ENCODE results near the gene PRKD1. TPM values are rescaled to one million over a fixed set of nuclear protein-coding genes. Genes with fewer than 3 reads are reported as not detected.
"Not testable (repeated sequence)": the region's sequence is repeated elsewhere in the genome, so short reads cannot be mapped to it uniquely, and the experiment has no call there.

PRKD1 gene
- total and polyA plus RNA-seq, 11 donors, result 0.99 to 8.8 (median 3.6) TPM

DNA sequence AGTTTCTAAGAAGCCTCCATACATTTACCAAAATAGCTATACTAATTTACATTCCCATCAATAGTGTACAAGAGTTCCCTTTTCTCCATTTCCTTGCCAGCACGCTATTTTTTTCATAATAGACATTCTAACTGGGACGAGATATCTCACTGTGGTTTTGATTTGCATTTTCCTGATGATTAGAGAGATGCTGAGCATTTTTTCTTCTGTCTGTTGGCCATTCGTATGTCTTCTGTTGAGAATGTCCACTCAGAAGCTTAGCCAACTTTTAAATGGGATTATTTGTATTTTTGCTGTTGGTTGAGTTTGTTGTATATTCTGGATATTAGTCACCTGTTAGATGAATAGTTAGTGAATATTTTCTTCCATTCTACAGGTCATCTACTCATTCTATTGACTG is 144.1 kb downstream of the PRKD1 start:
- H3K4me1 ChIP-seq, result no peaks in the 10 kb centered on the region
- DNase-seq (no peak), ATAC-seq (no peak)
- TF ChIP-seq, protein P1, sequence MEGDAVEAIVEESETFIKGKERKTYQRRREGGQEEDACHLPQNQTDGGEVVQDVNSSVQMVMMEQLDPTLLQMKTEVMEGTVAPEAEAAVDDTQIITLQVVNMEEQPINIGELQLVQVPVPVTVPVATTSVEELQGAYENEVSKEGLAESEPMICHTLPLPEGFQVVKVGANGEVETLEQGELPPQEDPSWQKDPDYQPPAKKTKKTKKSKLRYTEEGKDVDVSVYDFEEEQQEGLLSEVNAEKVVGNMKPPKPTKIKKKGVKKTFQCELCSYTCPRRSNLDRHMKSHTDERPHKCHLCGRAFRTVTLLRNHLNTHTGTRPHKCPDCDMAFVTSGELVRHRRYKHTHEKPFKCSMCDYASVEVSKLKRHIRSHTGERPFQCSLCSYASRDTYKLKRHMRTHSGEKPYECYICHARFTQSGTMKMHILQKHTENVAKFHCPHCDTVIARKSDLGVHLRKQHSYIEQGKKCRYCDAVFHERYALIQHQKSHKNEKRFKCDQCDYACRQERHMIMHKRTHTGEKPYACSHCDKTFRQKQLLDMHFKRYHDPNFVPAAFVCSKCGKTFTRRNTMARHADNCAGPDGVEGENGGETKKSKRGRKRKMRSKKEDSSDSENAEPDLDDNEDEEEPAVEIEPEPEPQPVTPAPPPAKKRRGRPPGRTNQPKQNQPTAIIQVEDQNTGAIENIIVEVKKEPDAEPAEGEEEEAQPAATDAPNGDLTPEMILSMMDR (IDR thresholded peaks at IDR 0.05), result no peak
- TF ChIP-seq POLR2A (IDR thresholded peaks at IDR 0.05), result no peak
- H3K27me3 ChIP-seq, result no peaks in the 10 kb centered on the region
- 87 to 96% (median 90%) methylated on average over 3 of the region's 3 CpGs for WGBS, 4 donors
- H3K4me3 ChIP-seq, result no peak overlapping the region
- intact Hi-C loops (cut with DNase I), result no loop called here
- H3K9me3 ChIP-seq, result peaks cover 0 to 40% (median 7%) of the 10 kb centered on the region in 12 donors
- no peak overlapping the region for H3K27ac ChIP-seq
- H3K36me3 ChIP-seq, result no peaks in the 10 kb centered on the region

DNA sequence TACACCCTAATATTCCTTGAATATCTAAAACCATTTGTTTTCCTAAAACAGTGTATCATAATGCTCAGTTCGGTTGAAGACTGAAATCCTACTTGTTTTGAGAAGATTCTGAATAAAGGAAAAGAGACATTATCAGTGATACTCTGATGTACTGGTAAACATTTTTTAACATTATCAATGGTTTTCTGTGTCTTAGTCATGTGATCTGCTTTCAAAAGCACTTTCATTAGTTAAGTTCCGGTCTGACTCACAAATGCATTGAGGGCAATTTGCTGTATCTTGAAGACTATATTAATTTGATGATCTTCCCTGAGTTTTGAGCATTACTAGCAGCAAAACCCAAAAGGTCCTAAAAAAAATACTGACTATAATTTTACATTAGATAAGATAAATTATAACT is 145.6 kb downstream of the PRKD1 start:
- Histone ChIP-seq H3K27me3 (no peaks in the 10 kb centered on the region), H3K27ac (no peak overlapping the region), H3K4me1 (no peaks in the 10 kb centered on the region), H3K36me3 (no peaks in the 10 kb centered on the region), H3K4me3 (no peak overlapping the region), H3K9me3 (peaks cover 0 to 53% (median 7%) of the 10 kb centered on the region in 12 donors)
- DNase-seq, result no peak
- TF ChIP-seq, protein P1 (IDR thresholded peaks at IDR 0.05), result no peak
- no peak for TF ChIP-seq POLR2A (IDR thresholded peaks at IDR 0.05)
- WGBS, 4 donors, result 85 to 97% (median 95%) methylated on average over 2 of the region's 2 CpGs
- intact Hi-C loops (cut with DNase I), result no loop called here
- ATAC-seq, result no peak

DNA sequence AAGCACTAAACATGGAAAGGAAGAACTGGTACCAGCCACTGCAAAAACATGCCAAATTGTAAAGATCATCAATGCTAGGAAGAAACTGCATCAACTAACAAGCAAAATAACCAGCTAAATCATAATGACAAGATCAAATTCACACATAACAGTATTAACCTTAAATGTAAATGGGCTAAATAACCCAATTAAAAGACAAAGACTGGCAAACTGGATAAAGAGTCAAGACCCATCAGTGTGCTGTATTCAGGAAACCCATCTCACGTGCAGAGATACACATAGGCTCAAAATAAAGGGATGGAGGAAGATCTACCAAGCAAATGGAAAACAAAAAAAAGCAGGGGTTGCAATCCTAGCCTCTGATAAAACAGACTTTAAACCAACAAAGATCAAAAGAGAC is 150.5 kb downstream of the PRKD1 start:
- intact Hi-C loops (cut with DNase I); ATAC-seq: not testable (repeated sequence)
- peaks cover 0 to 53% (median 2%) of the 10 kb centered on the region in 12 donors for H3K9me3 ChIP-seq

DNA sequence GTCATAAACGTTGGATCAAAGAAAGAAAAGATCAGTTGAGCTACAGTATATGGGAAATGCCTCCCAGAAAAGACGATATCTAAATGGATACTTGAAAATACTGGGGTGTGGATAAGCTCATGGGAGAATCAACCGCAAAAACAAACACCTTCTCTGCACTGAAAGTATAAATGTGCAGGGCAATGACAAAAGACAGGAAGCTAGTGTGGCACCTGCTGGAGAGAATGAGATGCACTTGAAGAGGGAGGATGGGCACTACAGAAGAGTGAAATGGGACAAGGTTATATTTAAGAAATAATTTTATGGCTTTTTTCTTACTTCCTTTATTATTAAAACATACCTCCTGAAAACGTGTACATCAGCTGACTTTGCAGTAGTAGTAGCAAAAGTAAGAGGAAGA is 153.7 kb downstream of the PRKD1 start:
- Histone ChIP-seq H3K9me3 (peaks cover 0 to 53% (median 7%) of the 10 kb centered on the region in 12 donors), H3K27ac (no peak overlapping the region), H3K4me3 (no peak overlapping the region), H3K27me3 (no peaks in the 10 kb centered on the region), H3K4me1 (no peaks in the 10 kb centered on the region), H3K36me3 (no peaks in the 10 kb centered on the region)
- no peak for ATAC-seq
- intact Hi-C loops (cut with DNase I), result no loop called here
- WGBS, 4 donors, result 58 to 61% (median 59%) methylated on average over 4 of the region's 4 CpGs
- TF ChIP-seq, protein P1 (IDR thresholded peaks at IDR 0.05), result no peak
- TF ChIP-seq POLR2A (IDR thresholded peaks at IDR 0.05), result no peak
- no peak for DNase-seq

More for the DNA sequence above, 150.5 kb downstream of the PRKD1 start:
- not testable (repeated sequence) for H3K36me3 ChIP-seq, H3K4me1 ChIP-seq, H3K27ac ChIP-seq, H3K27me3 ChIP-seq, H3K4me3 ChIP-seq, DNase-seq
- 92 to 100% (median 98%) methylated on average over 1 of the region's 1 CpG for WGBS, 4 donors

DNA sequence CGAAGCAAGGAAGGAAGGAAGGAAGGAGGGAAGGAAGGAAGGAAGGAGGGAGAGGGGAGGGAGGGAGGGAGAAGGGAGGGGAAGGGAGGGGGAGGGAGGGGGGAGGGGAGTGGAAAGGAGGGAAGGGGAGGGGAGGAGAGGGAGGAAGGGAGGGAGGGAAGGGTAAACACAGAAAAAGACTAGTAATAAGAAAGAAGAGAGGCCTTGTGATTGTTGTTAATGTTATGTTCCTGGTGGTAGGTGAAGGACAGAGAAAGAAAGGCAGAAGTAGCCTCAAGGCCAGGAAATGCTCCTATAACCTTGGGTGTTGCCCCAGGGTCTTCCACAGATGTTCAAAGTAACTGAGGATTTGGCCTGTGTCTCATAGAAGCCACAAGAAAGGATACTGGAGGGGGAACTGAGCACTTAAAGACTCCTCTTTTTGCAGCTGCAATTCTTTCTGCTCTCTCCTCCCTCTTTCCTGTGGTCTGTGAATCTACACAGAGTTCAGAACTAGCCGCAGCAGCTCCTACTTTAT is 164.2 kb downstream of the PRKD1 start:
- no peak overlapping the region for H3K4me3 ChIP-seq
- H3K9me3 ChIP-seq, result peaks cover 0 to 5% (median 0%) of the 10 kb centered on the region in 12 donors
- DNase-seq (no peak), ATAC-seq (no peak)
- H3K27ac ChIP-seq, result no peak overlapping the region
- H3K36me3 ChIP-seq, result no peaks in the 10 kb centered on the region
- peaks cover 0 to 4% (median 0%) of the 10 kb centered on the region in 12 donors for H3K4me1 ChIP-seq
- TF ChIP-seq POLR2A (IDR thresholded peaks at IDR 0.05), result no peak
- TF ChIP-seq, protein P1 (IDR thresholded peaks at IDR 0.05), result no peak
- H3K27me3 ChIP-seq, result no peaks in the 10 kb centered on the region
- intact Hi-C loops (cut with DNase I), result no loop called here
- 72 to 87% (median 74%) methylated on average over 2 of the region's 2 CpGs for WGBS, 4 donors
